Measurements from ENCODE around the gene PGLYRP1. TPM values are rescaled to one million over a fixed set of nuclear protein-coding genes. Genes with fewer than 3 reads are reported as not detected.

PGLYRP1 gene
- total RNA-seq, 1 donor from 2014 or later = 3.0 TPM

GRCh38 chr19:46017874-46018675 lies 4.8 kb downstream of the PGLYRP1 start:
- intact Hi-C loops (cut with DNase I) = no loop called here
- DNase-seq (no peak), ATAC-seq (no peak)
- TF ChIP-seq, protein P1, sequence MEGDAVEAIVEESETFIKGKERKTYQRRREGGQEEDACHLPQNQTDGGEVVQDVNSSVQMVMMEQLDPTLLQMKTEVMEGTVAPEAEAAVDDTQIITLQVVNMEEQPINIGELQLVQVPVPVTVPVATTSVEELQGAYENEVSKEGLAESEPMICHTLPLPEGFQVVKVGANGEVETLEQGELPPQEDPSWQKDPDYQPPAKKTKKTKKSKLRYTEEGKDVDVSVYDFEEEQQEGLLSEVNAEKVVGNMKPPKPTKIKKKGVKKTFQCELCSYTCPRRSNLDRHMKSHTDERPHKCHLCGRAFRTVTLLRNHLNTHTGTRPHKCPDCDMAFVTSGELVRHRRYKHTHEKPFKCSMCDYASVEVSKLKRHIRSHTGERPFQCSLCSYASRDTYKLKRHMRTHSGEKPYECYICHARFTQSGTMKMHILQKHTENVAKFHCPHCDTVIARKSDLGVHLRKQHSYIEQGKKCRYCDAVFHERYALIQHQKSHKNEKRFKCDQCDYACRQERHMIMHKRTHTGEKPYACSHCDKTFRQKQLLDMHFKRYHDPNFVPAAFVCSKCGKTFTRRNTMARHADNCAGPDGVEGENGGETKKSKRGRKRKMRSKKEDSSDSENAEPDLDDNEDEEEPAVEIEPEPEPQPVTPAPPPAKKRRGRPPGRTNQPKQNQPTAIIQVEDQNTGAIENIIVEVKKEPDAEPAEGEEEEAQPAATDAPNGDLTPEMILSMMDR (IDR thresholded peaks at IDR 0.05) = no peak
- Histone ChIP-seq H3K36me3 (no peaks in the 10 kb centered on the region), H3K27me3 (ENCODE audit: low read depth) (peaks cover 35% of the 10 kb centered on the region), H3K9me3 (no peaks in the 10 kb centered on the region), H3K27ac (no peak overlapping the region), H3K4me1 (peaks cover 22% of the 10 kb centered on the region), H3K4me3 (no peak overlapping the region)

DNA sequence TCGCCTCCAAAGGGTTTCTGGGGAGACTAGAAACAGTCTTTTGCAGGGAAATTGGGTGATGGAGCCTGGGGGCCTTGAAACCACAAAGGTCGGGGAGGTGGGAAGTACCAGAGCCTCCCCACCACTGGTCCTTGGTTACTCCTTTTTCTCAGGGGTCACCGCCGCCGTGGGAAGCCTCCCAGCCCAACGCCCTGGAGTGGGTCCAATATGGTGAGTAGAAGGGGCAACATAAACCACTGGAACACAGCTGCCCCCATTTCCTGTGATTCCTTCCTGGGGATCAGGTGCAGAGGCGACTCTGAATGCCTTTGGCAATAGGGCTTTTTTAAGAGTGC lies 5.8 kb downstream of the PGLYRP1 start:
- no peaks in the 10 kb centered on the region for H3K9me3 ChIP-seq
- peaks cover 22% of the 10 kb centered on the region for H3K4me1 ChIP-seq
- TF ChIP-seq, protein P1 (IDR thresholded peaks at IDR 0.05) = no peak
- H3K36me3 ChIP-seq = no peaks in the 10 kb centered on the region
- intact Hi-C loops (cut with DNase I) = no loop called here
- H3K27ac ChIP-seq = no peak overlapping the region
- DNase-seq (no peak), ATAC-seq (no peak)
- no peak overlapping the region for H3K4me3 ChIP-seq
- H3K27me3 ChIP-seq (ENCODE audit: low read depth) = peaks cover 25% of the 10 kb centered on the region

DNA sequence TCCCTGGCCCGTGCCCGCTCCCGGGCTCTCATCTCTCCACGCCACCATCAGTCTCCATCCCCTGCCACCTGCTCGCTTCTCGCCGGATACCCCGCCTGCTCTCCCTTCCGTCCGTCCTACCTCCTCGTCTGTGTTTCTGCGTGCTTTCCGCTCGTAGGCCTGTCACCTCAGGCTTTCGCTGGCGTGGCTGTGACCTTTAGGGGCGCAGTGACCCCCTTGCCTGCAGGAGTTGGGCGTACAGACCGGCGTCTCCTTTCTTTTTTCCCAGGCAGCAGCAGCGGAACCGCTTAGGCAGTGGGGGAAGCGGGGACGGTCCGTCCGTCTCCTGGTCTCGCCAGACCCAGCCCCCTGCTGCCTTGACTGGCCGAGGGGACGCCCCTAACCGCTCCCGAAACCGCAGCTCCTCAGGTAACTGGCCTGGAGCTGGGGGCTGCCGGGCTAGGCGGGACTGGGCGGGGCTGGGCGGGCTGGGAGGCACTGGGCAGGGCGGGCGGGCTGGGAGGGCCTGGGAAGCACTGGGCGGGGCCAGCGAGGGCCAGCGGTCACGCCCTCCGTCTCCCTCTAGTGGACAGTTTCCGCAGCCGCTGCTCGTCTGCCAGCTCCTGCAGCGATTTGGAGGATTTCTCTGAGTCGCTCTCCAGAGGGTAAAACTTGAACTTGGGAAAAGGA lies 6.3 kb downstream of the PGLYRP1 start:
- peak overlapping the region; percentile 73 for H3K4me3 ChIP-seq
- ATAC-seq (peak; percentile 82 to 87), DNase-seq (peak; percentile 89)
- H3K9me3 ChIP-seq = no peaks in the 10 kb centered on the region
- no peaks in the 10 kb centered on the region for H3K36me3 ChIP-seq
- TF ChIP-seq, protein P1 (IDR thresholded peaks at IDR 0.05) = peak; percentile 91
- peaks cover 22% of the 10 kb centered on the region for H3K4me1 ChIP-seq
- peaks cover 24% of the 10 kb centered on the region for H3K27me3 ChIP-seq (ENCODE audit: low read depth)
- H3K27ac ChIP-seq = no peak overlapping the region
- intact Hi-C loops (cut with DNase I) = no loop called here

GRCh38 chr19:46015687-46016425 lies 7.0 kb downstream of the PGLYRP1 start:
- peaks cover 24% of the 10 kb centered on the region for H3K27me3 ChIP-seq (ENCODE audit: low read depth)
- no peaks in the 10 kb centered on the region for H3K9me3 ChIP-seq
- H3K36me3 ChIP-seq = peaks cover under 1% of the 10 kb centered on the region
- peaks cover 22% of the 10 kb centered on the region for H3K4me1 ChIP-seq
- peak overlapping the region; percentile 73 for H3K4me3 ChIP-seq
- DNase-seq = peak; percentile 46
- TF ChIP-seq, protein P1 (IDR thresholded peaks at IDR 0.05) = no peak
- H3K27ac ChIP-seq = no peak overlapping the region
- peak; percentile 28 to 33 for ATAC-seq
- intact Hi-C loops (cut with DNase I) = no loop called here

- intact Hi-C loops (cut with DNase I) = no loop called here
- peak overlapping the region; percentile 73 for H3K4me3 ChIP-seq
Observed at GRCh38 chr19:46014941-46015686, 7.7 kb downstream of the PGLYRP1 start.

More at GRCh38 chr19:46014941-46015686, 7.7 kb downstream of the PGLYRP1 start:
- Histone ChIP-seq H3K27me3 (ENCODE audit: low read depth) (peaks cover 24% of the 10 kb centered on the region), H3K9me3 (no peaks in the 10 kb centered on the region), H3K27ac (no peak overlapping the region), H3K36me3 (peaks cover 4% of the 10 kb centered on the region), H3K4me1 (peaks cover 22% of the 10 kb centered on the region)
- ATAC-seq (peak; percentile 90), DNase-seq (peak; percentile 91)
- TF ChIP-seq, protein P1 (IDR thresholded peaks at IDR 0.05) = no peak
